HCT116 (cell line): Measurements from ENCODE around the gene RHBDL3. TPM values are rescaled to one million over a fixed set of nuclear protein-coding genes. Genes with fewer than 3 reads are reported as not detected.

ENCODE experiments used
- ATAC-seq: fragments of 200-7000 bp; cut with Tn5 transposase; 2 replicates; pipeline ENCODE4 v1.9.1; 2020; ENCODE audit warnings: mild to moderate bottlenecking, moderate library complexity
- BruUV-seq: library from RNA; stranded (reverse); fragments of 400-500 nt; replicated peaks from 2 replicates; lab custom pipeline; 2021; lab: Mats Ljungman, UMichigan
- CTCF ChIA-PET: fragments of 300-600 bp; sonication (Branson Sonifier 250); formaldehyde crosslinking; loops from one replicate; lab custom pipeline; 2021; ENCODE audit warnings: antibody characterized with exemption; lab: Charles Lee
- POLR2A ChIA-PET: fragments of 300-600, 350-600 bp; sonication (Branson Sonifier 250); formaldehyde crosslinking; loops from one replicate; lab custom pipeline; 2021; ENCODE audit warnings: antibody characterized with exemption; lab: Charles Lee
- RAD21 ChIA-PET, 2 experiments: fragments of 300-600 bp; sonication (Branson Sonifier 250); formaldehyde crosslinking; loops; one replicate each; lab custom pipeline; 2023; ENCODE audit warnings: low total read pairs in 2 of 2; ENCODE audit not compliant: uncharacterized antibody in 2 of 2, unreplicated experiment in 2 of 2, low non-redundant PET in 1 of 2; lab: Charles Lee
- DNase-seq: peaks from one replicate; pipeline ENCODE4 v3.0.0-alpha.2; 2010; ENCODE audit warnings: low read depth, low spot score
- H2AFZ ChIP-seq: fragments of 200-600 bp; shearing (Covaris generic), sonication (generic); 2 replicates; pipeline ENCODE4 v1.6.1; 2017; ENCODE audit warnings: low read depth, mixed run types, mixed read lengths, antibody characterized with exemption, low read length; ENCODE audit not compliant: poor library complexity, severe bottlenecking
- H3K27ac ChIP-seq: 2 replicates; pipeline ENCODE4 v1.5.1; 2012; ENCODE audit warnings: low read depth, low read length
- H3K27me3 ChIP-seq: fragments of 200-600 bp; sonication (generic); 2 replicates; pipeline ENCODE4 v1.6.1; 2016; ENCODE audit warnings: mixed run types, low read length, mixed read lengths; ENCODE audit not compliant: insufficient read depth
- H3K36me3 ChIP-seq, 2 experiments: fragments of 200-500 bp in 1 of 2; fragments of 200-600 bp in 1 of 2; sonication (Bioruptor generic) in 1 of 2; sonication (generic) in 1 of 2; 2 replicates each; pipeline versions ENCODE4 v1.5.1 to v1.6.1; 2014 to 2016; ENCODE audit warnings: low read length in 2 of 2, inconsistent platforms in 1 of 2, mixed read lengths in 1 of 2, mixed run types in 1 of 2; ENCODE audit not compliant: insufficient read depth in 2 of 2, control insufficient read depth in 1 of 2
- H3K4me1 ChIP-seq, 2 experiments: fragments of 200-600 bp in 1 of 2; sonication (generic) in 1 of 2; 2 replicates each; pipeline versions ENCODE4 v1.5.1 to v1.6.1; 2012 to 2017; ENCODE audit warnings: low read length in 2 of 2, inconsistent platforms in 1 of 2, mild to moderate bottlenecking in 1 of 2, mixed read lengths in 1 of 2, mixed run types in 1 of 2, moderate library complexity in 1 of 2; ENCODE audit not compliant: insufficient read depth in 2 of 2, control insufficient read depth in 1 of 2
- H3K4me2 ChIP-seq: fragments of 200-600 bp; sonication (generic); 2 replicates; pipeline ENCODE4 v1.6.1; 2017; ENCODE audit warnings: mixed run types, low read length, mixed read lengths
- H3K4me3 ChIP-seq, 2 experiments: fragments of 200-600 bp in 1 of 2; sonication (generic) in 1 of 2; replicated peaks in 1 of 2; 2 replicates each; pipeline ENCODE4 v1.5.1; 2011 to 2016; ENCODE audit warnings: low read length in 2 of 2, control low read depth in 1 of 2, low read depth in 1 of 2, mild to moderate bottlenecking in 1 of 2, mixed read lengths in 1 of 2, mixed run types in 1 of 2
- H3K79me2 ChIP-seq: fragments of 200-600 bp; sonication (generic); 2 replicates; pipeline ENCODE4 v1.6.1; 2017; ENCODE audit warnings: mild to moderate bottlenecking, mixed run types, low read length, moderate library complexity, mixed read lengths; ENCODE audit not compliant: insufficient read depth
- H3K9ac ChIP-seq: fragments of 200-600 bp; sonication (generic); 2 replicates; pipeline ENCODE4 v1.6.1; 2016; ENCODE audit warnings: low read length, mixed read lengths
- H3K9me2 ChIP-seq: fragments of 200-600 bp; sonication (generic), shearing (Covaris generic); 2 replicates; pipeline ENCODE4 v1.6.1; 2017; ENCODE audit warnings: mixed run types, mild to moderate bottlenecking, moderate library complexity; ENCODE audit not compliant: insufficient read depth
- H3K9me3 ChIP-seq, 2 experiments: fragments of 200-500 bp in 1 of 2; fragments of 200-600 bp in 1 of 2; sonication (Bioruptor generic) in 1 of 2; sonication (generic) in 1 of 2; 2 replicates each; pipeline ENCODE4 v1.6.1; 2014 to 2017; ENCODE audit warnings: low read length in 2 of 2, mixed read lengths in 2 of 2, inconsistent platforms in 1 of 2, low read depth in 1 of 2, mild to moderate bottlenecking in 1 of 2, mixed run types in 1 of 2, moderate library complexity in 1 of 2; ENCODE audit not compliant: control insufficient read depth in 1 of 2, insufficient read depth in 1 of 2
- H4K20me1 ChIP-seq: fragments of 200-600 bp; sonication (generic), shearing (Covaris generic); 2 replicates; pipeline ENCODE4 v1.6.1; 2017; ENCODE audit warnings: mixed run types, mild to moderate bottlenecking, moderate library complexity; ENCODE audit not compliant: insufficient read depth
- CBX3 ChIP-seq: IDR thresholded peaks from 2 replicates; pipeline ENCODE4 v1.6.1; 2012; ENCODE audit warnings: low read depth
- CEBPB ChIP-seq: IDR thresholded peaks from 2 replicates; pipeline ENCODE4 v1.6.1; 2012; ENCODE audit warnings: low read depth
- EGR1 ChIP-seq: IDR thresholded peaks from 2 replicates; pipeline ENCODE4 v1.6.1; 2012; ENCODE audit warnings: low read depth
- ELF1 ChIP-seq: IDR thresholded peaks from 2 replicates; pipeline ENCODE4 v1.6.1; 2012; ENCODE audit warnings: low read depth, borderline replicate concordance
- MAX ChIP-seq: IDR thresholded peaks from 2 replicates; pipeline ENCODE4 v1.6.1; 2012
- POLR2A ChIP-seq: IDR thresholded peaks from 2 replicates; pipeline ENCODE4 v1.7.0; 2011; ENCODE audit warnings: borderline replicate concordance; ENCODE audit not compliant: insufficient read depth, insufficient read length; ENCODE audit errors: extremely low read depth
- POLR2AphosphoS5 ChIP-seq: IDR thresholded peaks from 2 replicates; pipeline ENCODE4 v1.6.1; 2011; ENCODE audit warnings: mild to moderate bottlenecking, low read depth, low read length, moderate library complexity
- RAD21 ChIP-seq: IDR thresholded peaks from 2 replicates; pipeline ENCODE4 v1.6.1; 2012; ENCODE audit warnings: low read depth, mild to moderate bottlenecking
- REST ChIP-seq: IDR thresholded peaks from 2 replicates; pipeline ENCODE4 v1.6.1; 2012; ENCODE audit warnings: low read depth
- SRF ChIP-seq: IDR thresholded peaks from 2 replicates; pipeline ENCODE4 v1.6.1; 2012; ENCODE audit warnings: low read depth
- TCF7L2 ChIP-seq: IDR thresholded peaks from 2 replicates; pipeline ENCODE4 v1.7.0; 2011; ENCODE audit warnings: borderline replicate concordance, inconsistent platforms; ENCODE audit not compliant: insufficient read depth, insufficient read length; ENCODE audit errors: extremely low read depth
- YY1 ChIP-seq: IDR thresholded peaks from 2 replicates; pipeline ENCODE4 v1.6.1; 2011; ENCODE audit warnings: low read length, low read depth, moderate library complexity, mild to moderate bottlenecking; ENCODE audit not compliant: insufficient replicate concordance; ENCODE audit errors: extremely low read depth
- ZBTB33 ChIP-seq: IDR thresholded peaks from 2 replicates; pipeline ENCODE4 v1.6.1; 2011; ENCODE audit warnings: mild to moderate bottlenecking, low read length, moderate library complexity; ENCODE audit not compliant: insufficient replicate concordance; ENCODE audit errors: extremely low read depth
- ZFX ChIP-seq: fragments of 450-650 bp; IDR thresholded peaks from 2 replicates; pipeline ENCODE4 v1.6.1; 2017
- ZNF274 ChIP-seq: fragments of 200-500 bp; sonication (Bioruptor generic); IDR thresholded peaks from 2 replicates; pipeline ENCODE4 v1.6.1; 2014; ENCODE audit warnings: mild to moderate bottlenecking, low read depth, low read length, inconsistent platforms
- intact Hi-C: fragments of 100-400 bp; cut with micrococcal nuclease; formaldehyde crosslinking; loops from 2 replicates; pipeline ENCODE4 v1.10.0; 2022
- total RNA-seq: library from RNA; stranded (reverse); gene quantifications from one replicate; pipeline ENCODE4 v1.2.1, GENCODE V29; 2021; ENCODE audit not compliant: unreplicated experiment

The RHBDL3 gene
- total RNA-seq, 1 experiment from 2014 or later: 4.0 TPM

- H3K4me3 ChIP-seq: no peak overlapping the region
- TF ChIP-seq YY1: no peak
- TF ChIP-seq REST: no peak
- no peak for TF ChIP-seq EGR1
- no peak for TF ChIP-seq TCF7L2
- TF ChIP-seq SRF: no peak
- TF ChIP-seq POLR2AphosphoS5: no peak
- no peak for TF ChIP-seq CBX3
- TF ChIP-seq ZFX: no peak
- no peak for TF ChIP-seq ELF1
- TF ChIP-seq POLR2A: no peak
- TF ChIP-seq MAX: no peak
- TF ChIP-seq RAD21: no peak
- TF ChIP-seq ZNF274: no peak
- TF ChIP-seq CEBPB: no peak
- no peak for TF ChIP-seq ZBTB33
- TF ChIP-seq, all 23 proteins: peak for 0
- no TSS peak for BruUV-seq
- RAD21 ChIA-PET: no interaction called here
- Histone ChIP-seq H3K27me3 (no peaks in the 10 kb centered on the region), H4K20me1 (peaks cover 58% of the 10 kb centered on the region; the same call in 1 of the 2 replicates), H3K4me1 (peaks cover 2 to 10% of the 10 kb centered on the region in 2 experiments; a peak in 3 of 4 replicates), H3K9me3 (no peaks in the 10 kb centered on the region), H3K27ac (no peak overlapping the region), H3K36me3 (peaks cover 56 to 76% of the 10 kb centered on the region in 2 experiments), H3K79me2 (peaks cover 100% of the 10 kb centered on the region), H2AFZ (no peak overlapping the region), H3K9me2 (no peaks in the 10 kb centered on the region), H3K9ac (no peak overlapping the region), H3K4me2 (no peak overlapping the region)
- DNase-seq (no peak), ATAC-seq (no peak)
- POLR2A ChIA-PET: no interaction called here
- intact Hi-C loops: no loop called here
- CTCF ChIA-PET: no interaction called here
Observed at GRCh38 chr17:32356750-32357149, 91.1 kb downstream of the RHBDL3 start.
